NCI-H2227 (cell line): ENCODE results near the gene OAS3.
"Not testable (repeated sequence)": the region's sequence is repeated elsewhere in the genome, so short reads cannot be mapped to it uniquely, and the experiment has no call there.

Source experiments
- DNase-seq: peaks from one replicate; lab custom pipeline; 2025; ENCODE audit not compliant: unreplicated experiment; lab: John Stamatoyannopoulos, UW

OAS3 gene, protein sequence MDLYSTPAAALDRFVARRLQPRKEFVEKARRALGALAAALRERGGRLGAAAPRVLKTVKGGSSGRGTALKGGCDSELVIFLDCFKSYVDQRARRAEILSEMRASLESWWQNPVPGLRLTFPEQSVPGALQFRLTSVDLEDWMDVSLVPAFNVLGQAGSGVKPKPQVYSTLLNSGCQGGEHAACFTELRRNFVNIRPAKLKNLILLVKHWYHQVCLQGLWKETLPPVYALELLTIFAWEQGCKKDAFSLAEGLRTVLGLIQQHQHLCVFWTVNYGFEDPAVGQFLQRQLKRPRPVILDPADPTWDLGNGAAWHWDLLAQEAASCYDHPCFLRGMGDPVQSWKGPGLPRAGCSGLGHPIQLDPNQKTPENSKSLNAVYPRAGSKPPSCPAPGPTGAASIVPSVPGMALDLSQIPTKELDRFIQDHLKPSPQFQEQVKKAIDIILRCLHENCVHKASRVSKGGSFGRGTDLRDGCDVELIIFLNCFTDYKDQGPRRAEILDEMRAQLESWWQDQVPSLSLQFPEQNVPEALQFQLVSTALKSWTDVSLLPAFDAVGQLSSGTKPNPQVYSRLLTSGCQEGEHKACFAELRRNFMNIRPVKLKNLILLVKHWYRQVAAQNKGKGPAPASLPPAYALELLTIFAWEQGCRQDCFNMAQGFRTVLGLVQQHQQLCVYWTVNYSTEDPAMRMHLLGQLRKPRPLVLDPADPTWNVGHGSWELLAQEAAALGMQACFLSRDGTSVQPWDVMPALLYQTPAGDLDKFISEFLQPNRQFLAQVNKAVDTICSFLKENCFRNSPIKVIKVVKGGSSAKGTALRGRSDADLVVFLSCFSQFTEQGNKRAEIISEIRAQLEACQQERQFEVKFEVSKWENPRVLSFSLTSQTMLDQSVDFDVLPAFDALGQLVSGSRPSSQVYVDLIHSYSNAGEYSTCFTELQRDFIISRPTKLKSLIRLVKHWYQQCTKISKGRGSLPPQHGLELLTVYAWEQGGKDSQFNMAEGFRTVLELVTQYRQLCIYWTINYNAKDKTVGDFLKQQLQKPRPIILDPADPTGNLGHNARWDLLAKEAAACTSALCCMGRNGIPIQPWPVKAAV

DNA sequence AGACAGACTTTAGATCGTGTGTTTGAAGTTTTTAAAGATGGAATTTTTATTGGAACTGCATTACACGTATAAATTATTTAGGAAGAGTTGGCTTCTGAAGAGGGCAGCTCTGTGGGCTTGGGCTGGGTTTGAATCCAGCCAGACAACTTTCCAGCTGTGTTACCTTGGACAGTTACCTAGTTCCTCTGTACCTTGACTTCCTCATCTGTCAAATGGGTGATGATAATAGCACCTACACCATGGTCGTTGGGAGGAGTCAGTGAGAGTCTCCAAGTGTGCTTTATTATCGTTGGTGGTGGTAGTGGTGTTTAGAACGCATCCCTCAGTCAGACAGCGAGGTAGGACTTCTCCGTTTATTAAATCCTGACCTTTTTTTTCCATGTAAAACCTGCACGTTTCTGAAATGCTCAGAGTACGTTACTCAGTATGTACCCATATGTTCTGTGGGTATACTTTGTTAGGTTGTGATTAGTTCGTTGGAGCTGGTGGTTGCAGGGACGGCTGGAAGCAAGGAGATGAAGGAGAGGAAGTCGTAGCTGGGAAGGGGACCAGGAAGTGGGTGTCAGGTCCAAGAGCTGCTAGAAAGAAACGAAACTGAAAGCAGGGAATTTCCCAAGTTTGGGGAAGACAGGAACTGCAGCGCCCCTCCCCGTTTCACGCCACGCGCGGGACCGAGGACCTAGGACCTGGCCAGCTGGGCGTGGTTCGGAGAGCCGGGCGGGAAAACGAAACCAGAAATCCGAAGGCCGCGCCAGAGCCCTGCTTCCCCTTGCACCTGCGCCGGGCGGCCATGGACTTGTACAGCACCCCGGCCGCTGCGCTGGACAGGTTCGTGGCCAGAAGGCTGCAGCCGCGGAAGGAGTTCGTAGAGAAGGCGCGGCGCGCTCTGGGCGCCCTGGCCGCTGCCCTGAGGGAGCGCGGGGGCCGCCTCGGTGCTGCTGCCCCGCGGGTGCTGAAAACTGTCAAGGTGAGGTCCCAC is at the start of gene OAS3:
Gene OAS3, plus strand, starts transcription at position 734 of the 979 bp plus-strand sequence. Its CDS starts 57 bp downstream, at position 791.
- peak; percentile 81 for DNase-seq

DNA sequence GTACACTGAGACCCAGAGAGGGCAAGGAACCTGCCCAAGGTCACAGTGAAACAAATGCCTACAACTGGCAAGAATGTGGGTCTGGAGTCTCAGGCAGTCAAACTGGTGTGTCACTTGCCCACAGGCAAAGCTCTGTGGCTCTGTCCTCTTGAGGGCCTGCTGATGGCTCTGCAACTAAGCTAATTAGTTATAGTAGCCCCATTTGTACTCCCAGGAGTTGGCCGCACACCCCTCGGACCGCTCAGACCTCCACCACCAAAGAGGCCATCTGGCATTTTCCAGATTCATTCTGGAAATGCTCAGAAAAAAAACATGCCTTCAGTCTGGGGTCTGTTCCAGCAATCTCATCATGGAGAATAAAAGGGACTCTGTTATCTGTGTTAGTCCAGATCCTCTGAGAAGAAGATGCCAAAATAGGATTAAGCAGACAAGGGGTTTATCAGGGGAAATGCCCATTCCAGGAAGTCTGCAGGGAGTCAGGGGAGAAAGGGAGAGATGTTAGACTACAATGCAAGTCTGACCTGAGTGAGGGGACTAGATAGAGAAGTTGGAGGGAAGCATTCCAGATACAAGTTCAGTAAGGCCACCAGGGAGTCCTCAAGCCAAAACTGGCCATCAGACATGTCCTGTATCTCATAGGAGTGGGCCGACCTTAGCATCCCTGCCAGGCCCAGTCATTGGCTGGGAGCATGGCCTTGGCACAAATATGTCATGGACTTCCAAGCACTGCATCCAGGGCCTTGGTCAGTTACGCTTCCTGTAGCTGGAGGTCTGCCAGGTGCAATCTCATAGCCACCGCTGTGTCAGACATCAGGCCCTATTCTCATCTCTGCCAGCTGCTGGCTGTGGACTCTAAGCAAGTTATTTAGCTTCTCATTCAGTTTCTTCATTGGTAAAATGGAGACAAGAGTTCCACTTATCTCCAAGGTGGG is 46.9 kb upstream of the OAS3 start:
- DNase-seq = no peak

DNA sequence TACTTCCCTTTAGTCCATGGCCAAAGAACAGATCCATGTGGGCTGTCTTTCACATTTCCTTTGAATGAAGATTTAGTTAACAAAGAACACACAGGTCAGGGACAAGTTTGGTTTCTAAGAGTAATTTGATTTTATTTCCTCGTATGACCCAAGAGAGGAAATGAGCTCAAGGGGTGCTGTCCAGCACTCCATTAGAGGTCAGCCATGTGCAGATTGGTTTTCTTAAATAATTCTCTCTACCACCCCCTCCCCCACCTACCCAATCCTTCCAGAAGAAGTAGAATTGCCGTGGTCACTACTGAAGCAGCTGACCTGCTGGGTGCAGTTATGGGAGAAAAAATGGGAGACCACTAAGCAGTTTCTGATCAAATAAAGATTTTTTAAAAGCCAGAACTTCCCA is 45.4 kb upstream of the OAS3 start:
- DNase-seq = no peak

DNA sequence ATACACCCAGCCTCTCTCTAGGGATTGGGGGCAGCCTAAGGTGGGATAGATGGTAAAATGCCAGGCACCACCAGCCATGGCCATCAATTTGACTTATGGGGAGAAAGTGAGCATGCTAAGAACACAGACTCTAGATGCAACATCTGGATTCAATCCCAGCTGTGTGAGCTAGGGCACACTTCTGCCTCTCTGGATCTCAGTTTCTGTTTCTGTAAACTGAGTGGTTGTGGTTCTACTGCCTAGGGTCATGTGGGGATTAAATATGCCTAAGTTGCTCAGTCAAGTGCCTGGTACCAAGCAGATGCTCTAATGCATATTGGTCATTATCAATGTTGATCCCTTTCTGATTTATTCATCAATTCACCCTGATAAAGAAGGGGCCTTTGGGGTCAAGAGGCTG is 44.1 kb upstream of the OAS3 start:
- no peak for DNase-seq

DNA sequence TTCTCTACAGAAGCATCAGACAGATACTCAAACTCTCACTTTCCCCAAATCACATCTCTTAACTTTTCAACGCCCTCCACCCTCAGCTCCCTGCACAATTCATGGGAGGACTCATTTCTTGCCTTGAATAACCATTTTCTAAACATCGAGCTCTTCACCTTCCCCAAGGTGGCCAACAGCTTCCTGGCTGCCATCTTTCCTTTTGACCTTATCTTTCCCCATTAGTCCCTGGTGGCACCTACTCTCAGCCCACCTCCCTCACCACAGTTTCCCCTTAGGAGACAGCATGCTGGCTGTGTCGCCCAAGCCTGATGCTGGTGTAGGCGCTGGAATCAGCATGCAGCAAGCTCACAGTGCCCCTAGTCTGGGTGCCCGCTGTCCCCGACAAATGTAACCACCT is 39.9 kb upstream of the OAS3 start:
- no peak for DNase-seq

DNA sequence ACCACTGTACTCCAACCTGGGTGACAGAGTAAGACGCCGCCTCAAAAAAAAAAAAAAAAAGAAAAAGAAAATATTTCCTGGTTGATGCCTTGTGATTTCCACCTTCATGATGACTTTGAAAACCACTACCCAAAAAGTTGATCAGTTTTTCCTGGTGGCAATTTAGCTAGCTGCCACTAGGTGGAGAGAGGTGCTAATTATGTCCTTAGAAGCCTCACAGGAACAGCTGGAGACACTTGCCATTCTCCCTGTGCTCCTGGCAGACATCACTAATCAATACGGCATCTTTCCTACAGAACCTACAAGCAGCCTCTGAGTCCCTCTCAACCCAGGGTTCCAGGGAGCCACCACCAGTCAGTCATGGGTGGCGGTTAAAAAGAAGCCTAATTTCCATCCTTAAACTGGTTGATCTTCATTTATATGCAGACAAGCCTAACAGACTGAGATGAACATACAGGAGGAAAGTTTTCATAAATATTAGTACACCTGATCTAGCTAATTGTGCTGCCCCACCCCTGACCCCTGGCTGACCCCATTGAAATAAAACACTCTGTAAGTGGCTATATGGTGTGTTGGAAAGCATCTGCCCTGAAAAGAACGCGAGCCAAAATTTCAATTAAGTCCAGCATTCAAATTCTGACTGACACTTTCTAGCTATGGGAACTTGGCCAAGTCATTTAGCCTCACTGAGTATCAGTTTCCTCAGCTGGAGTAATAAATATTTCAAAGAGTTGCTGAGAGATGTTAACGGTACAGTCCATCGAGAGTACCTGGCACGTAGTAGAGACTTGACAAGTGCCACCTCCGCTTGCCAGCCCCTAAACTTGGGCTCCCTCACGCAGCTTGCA is 37.8 kb upstream of the OAS3 start:
- peak; percentile 47 for DNase-seq

DNA sequence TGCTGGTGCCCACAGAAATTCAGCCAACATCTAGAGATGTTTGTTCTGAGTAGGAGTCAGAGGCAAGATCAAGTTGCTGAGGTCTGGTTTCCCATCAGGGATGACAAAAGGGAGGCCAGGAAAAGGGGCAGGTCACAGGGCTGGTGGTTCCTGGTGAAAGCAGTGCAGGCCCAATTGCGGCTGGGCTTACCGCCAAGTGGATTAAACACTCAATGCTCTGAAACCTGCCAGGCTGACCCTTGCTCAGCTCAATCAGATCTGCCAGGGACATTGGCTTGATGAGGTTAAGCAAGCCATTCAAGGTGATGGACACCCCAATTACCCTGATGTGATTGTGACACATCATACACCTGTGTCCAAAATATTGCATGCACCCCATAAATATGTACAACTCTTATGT is 37.0 kb upstream of the OAS3 start:
- DNase-seq = no peak

DNA sequence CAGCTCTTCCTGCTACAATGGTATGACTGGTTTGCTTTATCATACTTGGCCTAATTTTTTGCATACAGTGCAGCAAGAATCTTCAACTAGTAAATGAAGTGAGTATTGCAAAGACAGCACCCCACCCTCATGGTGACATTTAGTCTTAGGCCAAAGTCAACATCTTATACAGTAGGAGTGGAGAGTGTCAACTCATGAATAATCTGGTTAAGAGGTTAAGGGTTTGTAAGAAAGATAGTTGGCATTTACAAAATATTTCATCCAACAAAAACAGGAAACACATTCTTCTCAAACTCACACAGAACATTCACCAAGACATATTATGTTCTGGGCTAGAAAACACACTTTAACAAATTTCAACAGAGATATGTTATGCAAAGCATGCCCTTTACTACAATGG is 33.7 kb upstream of the OAS3 start:
- DNase-seq = no peak

DNA sequence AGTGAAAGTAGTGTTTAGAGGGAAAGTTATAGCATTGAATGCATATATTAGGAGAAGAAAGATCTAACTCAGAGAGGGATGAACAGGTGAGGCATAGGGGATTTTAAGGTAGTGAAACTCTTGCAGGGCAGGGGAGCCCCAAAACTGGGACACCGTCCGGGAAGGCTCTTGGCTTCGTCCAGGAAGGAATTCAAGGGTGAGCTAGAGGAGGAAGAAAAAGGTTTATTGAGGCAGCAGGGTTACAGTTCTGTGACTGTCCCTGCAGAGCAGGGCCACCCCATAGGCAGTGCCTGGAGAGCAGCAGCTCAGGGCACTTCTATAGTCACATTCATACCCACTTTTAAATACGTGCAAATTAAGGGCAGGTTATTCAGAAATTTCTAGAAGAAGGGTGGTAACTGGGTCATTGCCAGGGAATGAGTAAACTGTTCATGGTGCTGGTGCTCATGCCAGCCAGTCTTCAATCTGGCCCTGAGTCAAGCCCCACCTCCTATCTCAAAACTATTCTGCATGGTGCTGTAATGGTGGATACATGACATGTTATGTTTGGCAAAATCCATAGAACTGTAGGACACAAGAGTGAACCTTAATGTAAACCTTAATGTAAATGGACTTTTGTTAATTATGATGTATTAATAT is 32.7 kb upstream of the OAS3 start:
- no peak for DNase-seq

DNA sequence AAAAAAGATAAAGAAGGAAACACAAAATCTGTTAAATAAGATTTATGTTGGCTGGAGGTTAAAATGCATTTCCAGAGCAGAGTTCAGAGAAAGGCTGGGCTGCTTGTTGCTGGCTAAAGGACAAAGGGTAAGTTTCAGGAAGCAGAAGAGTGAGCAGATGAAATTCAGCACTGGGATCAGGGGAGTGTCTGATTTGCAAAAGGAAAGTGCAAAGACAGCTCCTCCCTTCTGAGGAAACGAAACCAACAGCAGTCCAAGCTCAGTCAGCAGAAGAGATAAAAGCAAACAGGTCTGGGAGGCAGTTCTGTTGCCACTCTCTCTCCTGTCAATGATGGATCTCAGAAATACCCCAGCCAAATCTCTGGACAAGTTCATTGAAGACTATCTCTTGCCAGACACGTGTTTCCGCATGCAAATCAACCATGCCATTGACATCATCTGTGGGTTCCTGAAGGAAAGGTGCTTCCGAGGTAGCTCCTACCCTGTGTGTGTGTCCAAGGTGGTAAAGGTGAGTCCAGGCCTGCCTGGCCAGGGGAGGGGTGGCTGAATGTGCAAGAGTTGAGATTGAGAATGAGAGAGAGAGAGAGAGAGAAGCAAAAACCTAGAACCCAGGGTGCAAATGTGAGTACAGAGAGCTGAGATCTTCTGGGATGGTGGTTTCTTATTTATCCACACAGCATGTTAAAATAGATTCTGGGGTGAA is 31.4 kb upstream of the OAS3 start, which contains the start of gene OAS1:
Gene OAS1, plus strand, starts transcription at position 251 of the 703 bp plus-strand sequence. Its CDS starts 78 bp downstream, at position 329.
- DNase-seq = peak; percentile 57

DNA sequence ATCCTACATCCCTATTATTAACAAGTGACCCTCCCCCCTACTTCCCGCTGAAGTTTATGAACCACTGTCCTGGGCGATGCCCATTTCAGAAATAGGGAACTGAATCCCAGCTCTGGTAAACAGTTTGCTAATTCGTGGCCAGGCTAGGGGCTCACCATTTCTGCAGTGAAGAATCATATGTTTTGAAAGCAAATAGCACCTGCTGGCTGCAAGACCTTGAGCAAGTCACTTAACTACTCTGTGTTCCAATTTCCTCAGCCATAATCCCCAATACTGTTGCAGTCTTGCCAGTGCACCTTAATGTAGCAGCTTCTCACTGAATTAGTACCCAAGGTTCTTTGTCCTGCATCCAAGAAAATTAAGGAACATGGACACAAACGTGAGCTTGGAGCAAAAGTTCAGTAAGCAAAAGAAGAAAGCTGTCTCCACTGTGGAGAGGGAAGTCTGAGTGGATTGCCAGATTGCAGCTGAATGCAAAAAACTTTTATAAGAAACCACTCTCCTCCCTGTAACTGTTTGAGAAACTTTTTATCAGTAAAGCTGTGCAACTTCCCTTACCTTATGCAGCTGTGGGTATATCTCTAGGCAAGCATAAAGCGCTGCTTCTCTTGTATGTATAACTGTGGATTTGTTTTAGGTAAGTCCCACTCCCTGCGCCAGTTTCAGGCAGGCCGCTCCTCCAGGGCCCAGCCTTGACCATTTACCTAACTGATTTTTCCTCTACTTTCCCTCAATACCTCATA is 30.7 kb upstream of the OAS3 start:
- DNase-seq = no peak

DNA sequence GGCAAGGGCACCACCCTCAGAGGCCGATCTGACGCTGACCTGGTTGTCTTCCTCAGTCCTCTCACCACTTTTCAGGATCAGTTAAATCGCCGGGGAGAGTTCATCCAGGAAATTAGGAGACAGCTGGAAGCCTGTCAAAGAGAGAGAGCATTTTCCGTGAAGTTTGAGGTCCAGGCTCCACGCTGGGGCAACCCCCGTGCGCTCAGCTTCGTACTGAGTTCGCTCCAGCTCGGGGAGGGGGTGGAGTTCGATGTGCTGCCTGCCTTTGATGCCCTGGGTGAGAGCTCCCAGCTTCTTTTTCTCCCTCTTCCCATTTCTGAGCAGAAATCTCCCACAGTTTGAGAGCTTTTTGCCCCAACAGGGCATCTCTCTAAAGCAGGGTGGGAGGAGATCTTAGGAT is 29.7 kb upstream of the OAS3 start:
- no peak for DNase-seq

DNA sequence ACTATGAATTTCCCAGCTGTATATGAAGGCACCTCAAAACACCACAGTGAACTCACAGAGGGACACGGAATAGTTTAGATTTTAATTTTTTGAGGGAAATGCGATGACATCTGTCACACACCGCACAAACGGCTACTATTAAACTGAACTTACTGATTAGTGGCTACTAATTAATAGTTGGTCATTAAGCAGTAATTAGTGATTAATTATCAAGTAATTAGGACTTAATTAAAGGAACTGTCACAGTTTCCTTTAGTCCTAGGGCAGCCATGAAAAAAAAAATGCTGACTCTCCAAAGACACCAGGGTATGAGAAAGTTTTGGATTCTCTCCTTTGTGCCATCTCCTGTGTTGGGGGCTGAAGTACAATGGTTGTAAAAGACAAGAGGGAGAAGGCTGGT is 28.6 kb upstream of the OAS3 start:
- DNase-seq = no peak

DNA sequence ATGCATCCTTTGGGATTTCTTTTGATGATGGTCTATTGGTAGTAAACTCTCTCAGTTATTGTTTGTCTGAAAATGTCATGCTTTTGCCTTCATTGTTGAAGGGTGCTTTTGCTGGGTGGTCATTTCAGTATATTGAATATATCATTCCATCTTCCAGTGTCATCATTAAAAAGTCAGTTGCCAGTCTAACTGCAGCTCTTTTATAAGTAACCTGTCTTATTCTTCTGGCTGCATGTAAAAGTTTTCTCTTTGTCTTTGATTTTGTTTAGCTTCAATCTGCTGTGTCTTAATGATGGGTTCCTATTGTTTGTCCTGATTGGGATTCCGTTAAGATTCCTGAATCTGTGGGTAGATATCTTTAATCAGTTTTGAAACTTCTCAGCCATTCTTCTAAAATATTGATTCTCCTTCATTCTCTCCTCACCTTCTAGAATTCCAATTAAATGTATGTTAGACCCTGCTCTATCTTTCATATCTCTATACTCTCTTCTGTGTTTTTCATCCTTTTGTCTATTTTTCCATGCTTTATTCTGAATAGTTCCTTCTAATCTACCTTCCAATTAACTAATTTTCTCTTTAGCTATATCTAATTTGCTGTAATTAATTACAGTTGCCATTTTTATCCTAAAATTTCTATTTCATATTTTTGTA is 25.1 kb upstream of the OAS3 start:
- DNase-seq = no peak

DNA sequence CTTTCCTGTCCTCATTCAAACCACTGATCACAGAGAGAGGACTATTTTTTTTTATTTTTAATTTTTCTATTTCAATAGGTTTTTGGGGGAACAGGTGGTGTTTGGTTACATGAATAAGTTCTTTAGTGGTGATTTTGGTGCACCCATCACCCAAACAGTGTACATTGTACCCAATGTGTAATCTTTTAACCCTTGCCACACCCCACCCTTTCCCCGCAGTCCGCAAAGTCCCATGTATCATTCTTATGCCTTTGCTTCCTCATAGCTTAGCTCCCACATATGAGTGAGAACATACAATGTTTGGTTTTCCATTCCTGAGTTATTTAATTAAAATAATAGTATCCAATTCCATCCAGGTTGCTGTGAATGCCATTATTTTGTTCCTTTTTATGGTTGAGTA is 24.4 kb upstream of the OAS3 start:
- DNase-seq = not testable (repeated sequence)

DNA sequence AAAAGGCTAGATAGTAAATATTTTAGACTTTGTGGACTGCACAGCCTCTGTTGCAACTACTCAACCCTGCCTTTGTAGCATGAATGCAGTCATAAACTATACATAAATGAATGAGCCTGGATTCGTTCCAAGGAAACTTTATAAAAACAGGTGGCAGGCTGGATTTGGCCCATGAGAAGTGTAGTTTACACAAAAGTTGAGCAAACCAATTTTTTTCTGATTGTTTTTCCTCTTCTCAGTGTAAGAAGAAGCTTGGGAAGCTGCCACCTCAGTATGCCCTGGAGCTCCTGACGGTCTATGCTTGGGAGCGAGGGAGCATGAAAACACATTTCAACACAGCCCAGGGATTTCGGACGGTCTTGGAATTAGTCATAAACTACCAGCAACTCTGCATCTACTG is 22.0 kb upstream of the OAS3 start:
- no peak for DNase-seq
